Activated CD4-positive, alpha-beta T cell treated with anti-CD3 and anti-CD28 coated beads, Interleukin-10, Interleukin-2, amounts not matched to agents 100 ng/mL and 50 ng/mL, durations not matched to agents 16 hours and 8 hours (primary cell): Measurements from ENCODE around the gene ZFYVE28.
A peak's percentile ranks its signal among the peaks of the same experiment; 100 is the strongest.

Experiments used
- DNase-seq: peaks from one replicate; pipeline ENCODE4 v3.0.0-alpha.2; 2020

Gene ZFYVE28

DNA sequence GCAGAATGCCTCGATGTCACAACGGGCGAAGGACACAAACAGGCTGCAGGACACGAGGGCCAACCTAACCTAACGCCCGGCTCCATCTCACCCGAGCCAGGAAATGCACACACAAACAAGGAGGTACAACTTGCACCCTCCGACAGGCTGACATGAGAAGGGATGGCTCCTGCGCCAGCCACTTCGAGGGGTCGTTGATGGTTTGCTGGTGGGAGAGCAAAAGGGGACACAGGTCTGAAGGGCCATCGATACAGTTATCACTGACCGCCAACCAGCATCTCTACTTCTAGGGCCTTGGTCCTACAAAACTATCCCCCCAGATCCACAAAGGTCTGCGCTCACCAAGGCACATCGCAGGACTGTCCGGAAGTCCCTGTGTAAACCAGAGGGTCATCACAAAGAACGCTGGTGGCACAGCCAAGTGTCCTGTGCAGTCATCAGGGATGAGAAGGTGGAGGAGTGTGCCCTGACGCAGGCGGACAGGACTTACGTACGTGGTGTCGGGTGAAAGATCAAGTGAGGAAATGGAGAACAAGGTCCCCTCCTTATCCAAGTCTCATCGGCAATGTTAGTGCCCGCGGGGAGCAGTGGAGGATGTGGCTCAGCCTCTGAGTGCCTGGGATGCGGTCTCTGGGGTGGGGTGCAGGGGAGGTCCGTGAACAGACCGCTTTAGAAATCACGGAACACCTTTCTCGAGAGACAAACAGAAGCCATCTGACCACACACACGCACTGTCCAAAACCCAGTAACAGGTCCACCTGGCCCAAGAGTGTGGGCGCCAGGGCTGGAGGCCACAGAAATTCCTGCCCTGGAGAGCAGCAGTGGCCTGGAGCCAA, 163.6 kb downstream of the ZFYVE28 start:
- no peak for DNase-seq

- DNase-seq, result no peak
Measured at GRCh38 chr4:2253160-2254084, 165.0 kb downstream of the ZFYVE28 start.

DNA sequence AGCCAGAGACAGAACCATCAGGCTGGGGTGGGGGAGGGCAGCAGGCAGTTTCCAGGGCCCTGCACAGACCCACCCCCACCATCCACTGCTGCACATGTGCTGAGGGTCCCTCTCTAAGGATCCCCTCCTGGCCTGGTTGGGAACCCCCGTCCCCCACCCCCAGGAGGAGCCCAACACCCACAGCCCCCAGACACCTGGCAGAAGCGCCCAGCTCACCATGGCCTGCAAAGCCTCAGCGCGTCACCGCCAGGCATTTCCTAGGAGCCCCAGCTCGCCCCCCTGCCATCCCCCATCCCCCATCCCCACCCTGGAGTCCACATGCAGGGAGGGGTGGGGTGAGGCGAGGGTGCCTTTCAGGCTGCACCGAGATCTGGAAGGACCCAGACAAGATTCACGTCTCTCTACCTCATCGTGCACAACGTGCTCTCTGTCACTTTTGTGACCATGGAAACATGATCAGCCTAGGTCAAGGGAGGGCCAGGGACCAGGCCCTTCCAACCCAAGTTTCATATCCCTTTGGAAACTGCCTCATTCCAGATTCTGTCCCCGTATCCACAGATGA, 165.8 kb downstream of the ZFYVE28 start:
- no peak for DNase-seq

- no peak for DNase-seq
Measured at GRCh38 chr4:2251795-2252529, 166.5 kb downstream of the ZFYVE28 start.

DNA sequence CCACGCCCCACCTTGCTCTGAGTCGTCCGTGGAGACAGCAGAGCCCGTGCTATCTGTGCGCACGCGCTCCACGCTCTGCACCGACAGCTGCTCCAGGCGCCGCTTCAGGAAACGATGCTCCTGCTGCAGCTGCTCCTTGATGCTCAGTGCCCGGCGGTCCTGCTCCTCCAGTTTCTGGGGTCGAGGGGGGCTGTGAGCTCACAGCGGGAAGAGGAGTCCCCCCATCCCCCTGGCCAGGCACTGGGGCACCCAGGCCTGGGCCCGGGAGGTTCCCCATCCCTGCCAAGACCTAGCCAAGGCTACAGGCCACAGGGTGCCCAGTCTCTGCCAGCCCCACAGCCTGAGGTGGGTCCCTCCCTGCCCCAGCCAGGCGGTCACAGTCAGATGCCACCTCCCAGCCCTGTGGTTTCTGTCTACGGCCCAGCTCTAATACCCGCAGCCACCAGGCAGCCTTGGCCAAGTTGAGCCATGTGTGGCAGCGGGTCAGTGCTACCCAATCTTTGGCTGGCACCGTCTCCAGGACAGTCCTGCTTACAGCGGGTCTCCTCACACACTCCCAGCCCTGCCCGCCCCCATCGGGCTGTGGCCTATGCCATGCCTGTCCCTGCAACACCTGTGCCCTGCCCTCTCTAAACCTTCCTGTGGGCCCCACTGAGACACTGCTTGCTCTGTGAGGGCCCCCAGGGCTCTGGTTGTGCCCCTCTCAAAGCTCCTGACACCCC, 167.2 kb downstream of the ZFYVE28 start:
- no peak for DNase-seq

- DNase-seq, result no peak
Measured at GRCh38 chr4:2250357-2251072, 167.9 kb downstream of the ZFYVE28 start.

GRCh38 chr4:2249526-2250356, 168.7 kb downstream of the ZFYVE28 start:
- DNase-seq, result no peak

GRCh38 chr4:2248821-2249261, 169.6 kb downstream of the ZFYVE28 start:
- no peak for DNase-seq

- DNase-seq, result no peak
Measured at GRCh38 chr4:2248044-2248780, 170.2 kb downstream of the ZFYVE28 start.

DNA sequence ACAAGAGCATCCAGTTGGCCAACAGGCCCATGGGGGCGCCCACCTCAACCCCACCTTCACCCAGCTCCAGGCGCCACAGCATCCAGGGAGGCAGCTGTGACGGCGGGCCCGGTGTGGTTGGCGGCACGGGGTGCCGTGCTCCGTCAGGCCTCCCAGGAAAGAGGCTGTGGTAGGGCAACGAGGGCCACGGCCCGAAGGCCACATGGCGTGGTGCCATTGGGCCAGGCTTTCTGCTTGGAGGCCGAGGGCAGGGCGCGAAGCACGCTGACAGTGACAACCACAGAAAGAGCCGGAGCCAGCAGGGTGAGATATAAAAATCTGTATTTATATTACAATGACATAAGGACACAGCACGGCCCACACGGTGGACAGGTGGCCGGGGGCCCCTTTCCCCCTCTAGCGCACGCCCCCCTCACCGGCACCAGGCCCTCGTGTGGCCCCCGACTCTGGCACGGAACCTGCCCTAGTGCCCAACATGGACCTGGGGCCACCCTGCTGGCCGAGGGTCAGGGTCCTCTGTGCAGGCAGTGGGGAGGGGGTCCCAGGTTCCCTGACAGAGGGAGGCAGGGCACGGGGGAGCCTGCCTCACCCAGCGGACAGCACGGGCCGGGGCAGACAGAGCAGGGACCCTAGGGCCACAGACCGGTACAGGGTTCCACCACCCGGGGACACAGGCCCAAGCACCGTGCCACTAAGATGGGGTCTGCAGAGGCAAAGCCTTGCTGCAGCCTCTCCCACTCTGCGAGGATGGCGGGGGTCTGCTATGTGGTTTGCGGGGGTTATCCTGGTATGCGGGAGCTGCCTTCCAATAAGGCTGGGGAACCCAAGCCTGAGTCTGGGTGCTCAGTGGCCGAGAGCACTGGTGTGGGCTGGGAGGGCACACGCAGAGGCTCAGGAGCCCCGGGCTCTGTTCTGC, 171.1 kb downstream of the ZFYVE28 start:
- DNase-seq, result no peak

DNA sequence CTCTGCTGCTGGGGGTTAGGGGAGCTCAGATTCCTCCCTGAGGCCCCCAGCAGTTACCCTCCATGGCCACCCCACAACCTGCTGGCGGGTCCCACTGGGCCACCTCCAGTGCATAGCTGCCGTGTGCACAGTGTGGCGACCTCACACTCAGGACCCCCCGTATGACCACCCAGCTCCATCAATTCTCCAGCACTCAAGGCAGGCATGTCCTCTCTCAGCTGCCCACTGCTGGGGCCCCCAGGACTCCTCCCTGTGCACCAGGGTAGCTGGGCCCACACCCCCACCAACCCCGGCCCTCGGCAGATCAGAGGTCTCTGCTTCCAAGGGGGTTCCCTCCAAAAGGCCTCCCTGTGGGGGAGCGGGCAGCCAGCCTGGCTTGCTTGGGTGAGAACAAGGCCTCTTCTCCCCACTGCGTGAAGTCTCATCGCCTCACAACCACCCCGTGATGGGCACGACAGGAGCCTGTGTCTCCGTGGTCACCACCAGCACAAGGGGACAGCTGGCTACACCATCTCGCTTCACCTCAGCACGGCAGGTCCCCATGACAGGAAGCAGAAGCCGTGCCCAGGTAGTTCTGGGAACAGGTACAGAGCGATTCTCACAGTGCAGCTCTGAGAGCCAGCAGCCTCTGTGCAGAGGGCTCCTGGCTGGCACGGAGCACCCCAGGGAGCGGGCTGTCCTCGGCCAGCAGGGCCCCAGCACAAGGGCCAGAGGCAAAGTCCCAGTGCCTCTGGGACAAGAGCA, 171.9 kb downstream of the ZFYVE28 start:
- no peak for DNase-seq

DNA sequence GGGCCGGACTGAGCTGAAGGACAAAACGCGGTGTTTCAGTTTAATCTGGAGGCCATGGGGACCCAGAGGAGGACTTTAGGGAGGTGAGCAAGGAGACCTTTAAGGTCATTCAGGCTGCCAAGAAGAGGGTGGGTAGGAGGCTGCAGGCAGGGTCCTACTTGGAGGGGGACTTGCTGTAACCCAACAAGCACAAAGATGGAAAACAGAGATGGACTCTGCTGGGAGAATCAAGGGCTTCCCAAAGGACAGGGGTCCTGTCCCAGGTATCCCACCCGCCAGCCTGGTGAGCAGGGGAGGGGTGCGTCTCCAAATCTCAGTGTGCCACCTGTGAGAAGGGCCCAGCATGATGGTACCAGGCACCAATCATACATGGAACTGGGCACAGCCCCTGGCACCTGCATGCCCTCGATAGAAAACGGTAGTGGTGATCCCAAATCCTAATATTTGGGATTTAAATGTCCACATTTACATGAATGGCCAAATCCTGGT, 172.6 kb downstream of the ZFYVE28 start:
- no peak for DNase-seq

- DNase-seq, result no peak
Measured at GRCh38 chr4:2245057-2245786, 173.2 kb downstream of the ZFYVE28 start.

DNA sequence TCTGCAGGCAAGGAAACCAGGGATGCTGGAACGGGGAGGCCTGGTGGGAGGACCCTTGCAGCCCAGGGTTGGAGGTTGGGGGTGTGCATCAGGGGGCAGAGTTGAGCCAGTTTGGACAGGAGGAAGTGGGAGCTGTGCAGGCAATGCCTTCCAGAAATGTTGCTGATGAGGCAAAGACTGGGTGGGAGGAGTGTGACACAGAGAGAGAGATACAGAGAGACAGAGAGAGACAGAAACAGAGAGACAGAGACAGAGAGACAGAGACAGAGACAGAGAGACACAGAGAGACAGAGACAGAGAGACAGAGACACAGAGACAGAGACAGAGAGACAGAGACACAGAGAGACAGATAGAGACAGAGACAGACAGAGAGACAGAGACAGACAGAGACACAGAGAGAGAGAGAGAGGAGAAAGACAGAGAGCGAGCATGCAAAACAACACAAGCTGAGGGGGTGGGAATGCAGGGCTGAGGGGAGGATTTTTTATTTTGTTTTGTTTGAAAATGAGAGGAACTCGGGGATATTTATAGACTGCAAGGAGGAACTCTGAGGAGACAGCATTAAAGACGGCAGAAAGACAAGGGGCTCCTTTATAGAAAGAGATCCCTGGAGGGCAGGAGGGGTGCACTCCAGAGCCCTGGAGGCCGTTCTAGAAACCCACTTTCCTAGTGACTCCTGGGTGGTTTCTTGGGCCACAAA, 174.6 kb downstream of the ZFYVE28 start:
- DNase-seq, result peak; percentile 27

DNA sequence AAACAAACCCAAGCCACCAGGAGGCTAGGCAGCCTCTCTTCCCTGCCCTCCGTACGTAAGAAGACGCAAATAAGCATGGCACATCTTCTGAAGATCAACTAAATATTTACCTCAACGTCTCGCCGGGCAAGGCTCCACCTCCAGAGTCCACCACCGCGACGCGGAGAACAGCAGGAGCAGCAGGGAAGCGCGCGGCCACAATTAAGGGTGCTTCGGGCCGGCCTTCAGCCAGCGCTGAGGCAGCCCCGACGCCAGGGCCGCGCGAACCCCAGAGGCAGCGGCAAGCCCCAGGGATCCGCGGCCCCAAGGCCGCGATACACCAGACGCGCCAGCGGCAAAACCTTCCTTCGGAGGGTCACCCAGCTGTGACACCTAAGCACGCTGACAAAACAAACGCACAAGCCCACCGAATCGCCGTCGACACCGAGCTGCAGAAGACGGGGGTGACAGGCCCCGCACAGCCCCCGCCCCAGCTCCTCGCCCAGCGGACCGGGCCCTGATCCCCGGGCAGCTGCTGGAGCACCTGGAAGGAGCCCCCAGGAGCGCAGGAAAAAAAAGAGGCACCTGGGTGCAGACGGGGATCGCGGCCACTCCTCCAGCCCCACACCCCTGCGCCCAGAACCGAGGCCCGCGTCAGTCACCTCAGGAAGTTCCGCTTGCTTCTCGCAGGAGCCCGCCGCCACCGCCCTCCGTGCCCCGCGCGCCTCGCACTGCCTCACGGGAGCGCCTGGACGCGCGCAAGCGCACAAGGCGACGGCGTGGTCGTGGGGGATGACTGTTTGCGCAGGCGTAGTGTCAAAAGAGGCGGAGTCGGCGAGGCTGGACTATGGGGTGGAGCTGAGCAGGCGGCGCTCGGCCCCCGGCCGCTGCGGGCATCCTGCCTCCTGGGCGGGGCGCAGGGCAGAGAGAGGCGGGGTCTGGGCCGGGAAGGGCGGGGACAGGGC, 176.8 kb downstream of the ZFYVE28 start, which contains the start of the genes HAUS3 and POLN:
Gene HAUS3 (minus strand): TSS at position 712 of the 944 bp plus-strand sequence. CDS start 1,175 bp downstream, outside the sequence.
Gene POLN (minus strand): TSS at position 712 of the 944 bp plus-strand sequence. CDS start 12,890 bp downstream, outside the sequence.
- DNase-seq, result peak; percentile 100
